Measurements from ENCODE around the gene COG3.

The COG3 gene

GRCh38 chr13:45521297-45521696 is 56.6 kb downstream of the COG3 start:
- TF ChIP-seq CTCF (conservative IDR thresholded peaks at IDR 0.05; ENCODE audit: low read depth, low read length) = no peak
- H3K4me3 ChIP-seq (ENCODE audit: low read length) = no peak overlapping the region
- DNase-seq (ENCODE audit: low read depth) = no peak

- no peak overlapping the region for H3K4me3 ChIP-seq (ENCODE audit: low read length)
- no peak for TF ChIP-seq CTCF (conservative IDR thresholded peaks at IDR 0.05; ENCODE audit: low read depth, low read length)
- DNase-seq (ENCODE audit: low read depth) = no peak
Observed at GRCh38 chr13:45522571-45522970, 57.8 kb downstream of the COG3 start.

GRCh38 chr13:45527699-45528462 is 63.1 kb downstream of the COG3 start:
- DNase-seq (ENCODE audit: low read depth) = no peak
- TF ChIP-seq CTCF (conservative IDR thresholded peaks at IDR 0.05; ENCODE audit: low read depth, low read length) = no peak
- H3K4me3 ChIP-seq (ENCODE audit: low read length) = no peak overlapping the region

- no peak overlapping the region for H3K4me3 ChIP-seq (ENCODE audit: low read length)
- no peak for DNase-seq (ENCODE audit: low read depth)
- TF ChIP-seq CTCF (conservative IDR thresholded peaks at IDR 0.05; ENCODE audit: low read depth, low read length) = no peak
Observed at GRCh38 chr13:45529758-45530157, 65.0 kb downstream of the COG3 start.

GRCh38 chr13:45534604-45535003 is 69.9 kb downstream of the COG3 start:
- no peak overlapping the region for H3K4me3 ChIP-seq (ENCODE audit: low read length)
- DNase-seq (ENCODE audit: low read depth) = no peak
- no peak for TF ChIP-seq CTCF (conservative IDR thresholded peaks at IDR 0.05; ENCODE audit: low read depth, low read length)

- no peak for DNase-seq (ENCODE audit: low read depth)
- no peak for TF ChIP-seq CTCF (conservative IDR thresholded peaks at IDR 0.05; ENCODE audit: low read depth, low read length)
- no peak overlapping the region for H3K4me3 ChIP-seq (ENCODE audit: low read length)
Observed at GRCh38 chr13:45536224-45536623, 71.5 kb downstream of the COG3 start.

GRCh38 chr13:45537516-45537915 is 72.8 kb downstream of the COG3 start:
- H3K4me3 ChIP-seq (ENCODE audit: low read length) = no peak overlapping the region
- DNase-seq (ENCODE audit: low read depth) = no peak
- TF ChIP-seq CTCF (conservative IDR thresholded peaks at IDR 0.05; ENCODE audit: low read depth, low read length) = no peak

Data from retinal pigment epithelial cell (primary cell).